Anterior cingulate cortex (tissue), 58 donors: ENCODE results near the gene CDK3.

Experiments
- DNase-seq, 58 donors: peaks; one replicate each; lab custom pipeline; 2025; lab: John Stamatoyannopoulos, UW

CDK3 gene

GRCh38 chr17:76013377-76013932 lies 12.8 kb downstream of the CDK3 start:
- DNase-seq, result no peak

- peak in 39 of 58 donors; percentile 5 to 59 (median 21) for DNase-seq
Observed at GRCh38 chr17:76014100-76014924, 13.7 kb downstream of the CDK3 start.

GRCh38 chr17:76014925-76015261 lies 14.2 kb downstream of the CDK3 start:
- no peak for DNase-seq

DNA sequence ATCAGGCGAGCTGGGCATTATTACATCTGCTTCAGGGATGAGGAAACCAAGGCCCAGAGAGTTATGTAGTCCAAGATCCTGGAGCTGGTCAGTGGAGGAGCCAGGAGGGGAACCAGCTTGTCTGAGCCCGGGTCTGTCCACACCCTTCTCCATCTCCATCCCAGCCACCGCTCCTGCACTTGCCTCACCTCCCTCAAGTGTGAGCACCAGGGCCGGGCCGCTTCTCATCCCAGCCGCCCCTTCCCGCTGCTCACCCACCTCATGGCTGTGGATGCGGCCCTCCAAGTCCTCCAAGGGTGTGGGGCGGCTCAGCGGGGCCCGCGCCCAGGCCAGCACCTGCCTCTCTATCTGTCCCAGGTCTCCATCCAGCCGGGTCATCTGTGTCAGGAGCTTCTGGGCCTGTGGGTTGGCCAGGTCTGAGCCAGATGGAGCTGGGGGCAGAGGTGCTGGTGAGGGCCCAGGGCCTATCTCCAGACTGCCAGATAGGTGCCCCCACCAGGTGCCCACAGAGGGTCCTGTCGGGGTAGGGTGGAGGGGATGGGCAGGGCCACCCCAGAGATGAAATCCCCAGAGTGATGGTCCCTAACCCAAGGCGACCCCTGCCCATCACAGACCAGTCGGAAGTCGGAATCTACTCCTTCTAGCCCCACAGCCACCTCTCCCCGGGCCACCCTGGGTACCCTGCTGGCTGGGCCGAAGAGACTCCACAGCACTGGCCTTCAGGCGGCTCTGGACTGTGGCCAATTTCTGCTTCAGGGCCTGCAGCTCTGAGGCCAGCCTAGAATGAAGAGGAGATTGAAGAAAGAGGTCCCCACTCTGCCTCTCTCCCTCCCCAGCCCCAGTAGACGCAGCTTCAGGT lies 17.1 kb downstream of the CDK3 start:
- DNase-seq, result no peak

DNA sequence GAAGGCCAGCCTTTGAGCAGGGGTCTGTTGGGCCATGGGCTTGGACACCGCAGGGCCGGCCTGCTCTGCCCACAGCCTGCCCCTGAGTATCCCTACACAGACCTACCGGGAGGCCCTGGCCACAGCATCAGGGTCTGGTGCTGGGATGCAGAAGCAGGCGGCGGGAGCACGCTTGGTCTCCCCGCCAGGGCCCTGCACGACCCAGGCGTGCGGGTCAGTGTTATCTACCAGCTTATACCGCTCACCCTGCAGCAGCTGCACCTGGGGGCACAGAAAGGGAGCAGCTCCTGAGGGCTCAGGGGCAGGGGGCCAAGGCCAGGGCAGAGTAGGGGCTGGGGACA lies 17.7 kb downstream of the CDK3 start:
- no peak for DNase-seq

GRCh38 chr17:76018801-76019200 lies 18.1 kb downstream of the CDK3 start:
- no peak for DNase-seq

DNA sequence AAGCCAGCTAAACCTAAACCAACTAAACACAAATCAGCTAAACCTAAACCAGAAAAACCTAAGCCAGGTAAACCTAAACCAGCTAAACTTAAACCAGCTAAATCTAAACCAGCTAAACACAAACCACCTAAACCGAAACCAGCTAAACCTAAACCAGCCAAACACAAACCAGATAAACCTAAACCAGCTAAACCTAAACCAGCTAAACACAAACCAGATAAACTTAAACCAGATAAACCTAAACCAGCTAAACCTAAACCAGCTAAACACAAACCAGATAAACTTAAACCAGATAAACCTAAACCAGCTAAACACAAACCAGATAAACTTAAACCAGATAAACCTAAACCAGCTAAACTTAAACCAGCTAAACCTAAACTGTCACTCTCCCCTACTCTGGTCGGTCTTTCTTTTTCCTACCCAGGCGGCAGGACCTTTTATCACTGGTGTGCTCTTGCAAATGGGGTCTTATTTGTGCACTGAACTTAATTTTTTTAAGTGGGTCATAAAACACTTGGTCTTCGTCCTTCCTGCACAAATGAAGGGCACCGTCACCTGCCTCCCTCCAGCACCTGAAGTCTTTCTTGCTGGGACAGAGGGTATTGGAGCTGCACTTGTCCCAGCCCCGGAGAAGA lies 19.3 kb downstream of the CDK3 start:
- DNase-seq, result no peak

DNA sequence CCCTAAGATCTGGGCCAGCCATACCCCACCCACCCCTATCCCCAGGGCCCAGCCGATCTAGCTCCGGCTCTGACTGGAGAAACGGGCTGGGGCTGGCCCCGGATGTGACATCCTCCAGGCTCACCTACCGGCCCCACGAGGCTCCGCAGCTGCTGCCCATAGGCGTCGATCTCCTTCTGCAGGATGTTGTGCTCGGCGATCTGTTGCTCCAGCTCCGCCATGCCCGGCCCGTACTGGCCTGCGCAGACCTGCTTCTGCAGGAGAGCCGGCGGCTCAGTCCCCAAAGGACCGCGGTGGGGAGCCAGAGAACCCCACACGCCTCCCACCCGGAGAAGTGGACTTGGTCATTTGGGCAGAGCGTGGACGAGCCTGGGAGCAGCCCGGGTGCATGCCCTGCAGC lies 21.6 kb downstream of the CDK3 start:
- DNase-seq, result no peak

DNA sequence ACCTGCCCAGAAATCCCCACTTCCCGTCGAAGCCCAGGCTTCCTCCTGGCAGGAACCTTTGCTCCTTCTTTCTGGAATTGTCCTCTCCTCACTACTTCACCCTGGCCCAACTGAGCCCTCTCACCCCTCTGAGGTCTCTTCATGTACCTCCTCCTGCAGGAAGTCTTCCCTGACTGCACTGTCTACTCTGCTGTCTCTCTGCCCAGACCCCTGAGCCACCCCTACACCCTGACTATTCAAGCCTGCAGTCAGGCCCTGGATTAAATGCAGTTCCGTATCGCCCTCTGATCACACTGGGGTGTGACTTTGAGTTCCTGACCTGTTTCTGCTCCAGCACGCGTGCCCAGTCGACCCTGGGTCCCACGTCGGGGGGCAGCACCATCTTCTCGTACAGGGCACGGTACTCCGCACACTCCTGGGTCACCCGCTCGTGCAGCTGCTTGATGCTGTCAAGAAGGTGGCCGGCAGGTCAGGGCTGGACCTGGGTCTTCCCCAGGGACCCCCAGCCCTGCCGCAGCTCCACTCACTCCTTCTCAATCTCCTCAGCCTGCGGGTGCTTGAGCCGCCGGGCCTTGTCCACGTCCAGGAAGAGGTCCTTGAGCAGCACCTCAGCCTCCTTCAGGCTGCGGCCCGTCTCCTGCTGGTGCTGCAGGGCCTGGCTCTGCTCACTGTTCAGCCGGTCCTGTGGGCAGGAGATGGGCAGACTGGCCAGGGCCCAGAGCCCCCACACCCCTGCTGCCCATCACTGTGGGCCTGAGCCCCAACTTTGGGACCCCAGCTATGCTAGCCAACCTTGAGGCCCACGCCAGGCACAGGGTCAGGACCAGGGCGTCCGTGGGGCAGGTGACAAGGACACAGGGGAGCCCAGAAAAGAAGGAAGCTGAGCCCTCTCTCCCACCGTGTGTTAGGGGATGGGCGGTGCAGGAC lies 22.6 kb downstream of the CDK3 start:
- no peak for DNase-seq

- DNase-seq, result no peak
Observed at GRCh38 chr17:76023900-76024237, 23.2 kb downstream of the CDK3 start.

DNA sequence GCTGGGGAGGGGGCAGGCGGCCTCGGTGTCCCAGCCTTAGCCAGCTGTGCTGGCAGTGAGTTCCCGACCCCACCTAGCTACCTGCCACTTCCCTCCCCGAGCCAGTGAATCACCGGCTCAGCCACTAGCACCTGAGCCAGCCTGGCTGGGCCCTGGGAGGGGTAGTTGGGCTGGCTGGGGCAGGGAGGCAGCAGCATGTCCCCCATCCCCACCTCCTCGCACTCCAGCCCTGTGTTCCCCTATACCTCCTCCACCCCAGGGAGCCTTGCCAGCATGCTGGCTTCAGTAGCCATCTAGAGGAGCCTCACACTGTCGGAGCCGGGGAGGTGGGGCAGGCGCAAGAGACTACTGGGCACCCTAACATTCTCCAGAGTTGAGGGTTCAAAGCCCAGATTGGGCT lies 23.7 kb downstream of the CDK3 start:
- no peak for DNase-seq

- DNase-seq, result no peak
Observed at GRCh38 chr17:76025294-76025693, 24.6 kb downstream of the CDK3 start.

DNA sequence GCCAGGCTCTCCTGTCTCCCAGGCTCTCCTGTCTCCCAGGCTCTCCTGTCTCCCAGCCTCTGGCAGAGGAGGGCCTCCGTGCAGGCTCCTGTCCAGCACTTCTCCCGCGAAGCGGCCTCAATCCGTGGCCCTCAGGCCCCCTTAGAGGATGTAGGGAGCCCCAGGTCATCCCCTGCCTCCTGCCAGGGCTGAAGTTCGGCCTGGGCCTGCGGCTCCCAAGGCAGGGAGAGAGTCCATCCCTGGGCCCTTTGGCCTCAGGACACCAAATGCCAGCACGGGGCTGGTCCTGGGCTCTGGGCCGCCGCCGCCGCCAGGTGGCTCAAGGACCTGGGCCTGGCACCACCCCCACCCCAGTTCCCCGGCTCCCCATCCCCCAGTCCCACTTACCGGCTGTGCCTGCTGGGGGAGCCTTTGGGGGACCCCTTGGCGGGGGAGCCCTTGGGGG lies 26.1 kb downstream of the CDK3 start:
- no peak for DNase-seq

GRCh38 chr17:76027159-76027839 lies 26.6 kb downstream of the CDK3 start, which contains the start of gene EVPL:
TSS of gene EVPL (minus strand) at chr17:76027306. CDS start at chr17:76027198, 108 bp downstream.
- DNase-seq, result no peak

DNA sequence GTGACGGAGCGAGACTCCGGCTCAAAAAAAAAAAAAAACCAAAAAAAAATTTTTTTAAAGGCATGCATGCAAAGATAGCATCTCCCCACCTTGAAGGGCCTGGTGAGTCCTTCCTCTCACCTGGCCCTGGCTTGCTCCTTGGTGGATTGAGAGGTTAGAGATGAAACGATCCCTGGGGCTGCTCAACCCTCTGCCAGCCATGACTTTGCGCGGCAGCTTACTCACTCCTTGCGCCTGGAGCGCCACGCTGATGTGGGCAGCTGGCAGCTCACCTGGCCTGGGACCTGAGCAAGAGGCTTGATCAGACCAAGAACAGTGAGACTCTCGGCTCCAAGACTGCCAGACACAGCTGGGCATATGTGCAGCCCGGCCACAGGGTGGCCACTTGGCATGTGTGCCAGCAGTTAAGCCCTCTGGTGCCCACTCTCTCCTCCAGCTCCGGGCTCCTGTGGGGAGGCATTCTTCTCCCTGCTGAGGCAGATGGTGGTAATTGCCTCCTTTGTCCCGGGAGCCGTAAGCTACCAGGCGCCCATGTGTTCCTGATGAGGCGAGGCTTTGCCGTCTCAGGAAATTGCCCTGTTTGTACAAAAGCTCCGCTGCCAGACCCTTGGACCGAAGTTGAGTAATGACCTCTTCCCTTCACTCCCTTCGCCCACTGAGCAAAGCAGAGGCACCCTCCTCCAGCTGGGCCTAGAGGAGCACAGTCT lies 31.6 kb downstream of the CDK3 start:
- peak in 1 of 58 donors; percentile 9 for DNase-seq

DNA sequence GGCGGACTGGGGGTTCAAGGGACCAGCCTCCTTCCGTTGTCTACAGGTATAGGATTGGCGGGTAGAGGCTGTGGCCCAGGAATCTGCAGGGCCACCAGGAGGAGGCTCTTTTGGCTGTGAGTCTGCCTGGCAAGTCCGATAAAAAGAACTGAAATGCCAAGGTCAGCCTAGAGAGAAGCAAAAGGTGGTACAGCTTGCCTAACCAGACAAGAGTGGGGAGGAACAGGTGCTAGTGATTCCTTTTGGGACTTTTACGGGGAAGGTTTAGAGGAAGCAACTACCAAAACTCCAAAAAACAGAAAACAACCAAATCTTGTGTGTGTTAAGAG lies 32.1 kb downstream of the CDK3 start:
- DNase-seq, result no peak

- no peak for DNase-seq
Observed at GRCh38 chr17:76033139-76033538, 32.5 kb downstream of the CDK3 start.

DNA sequence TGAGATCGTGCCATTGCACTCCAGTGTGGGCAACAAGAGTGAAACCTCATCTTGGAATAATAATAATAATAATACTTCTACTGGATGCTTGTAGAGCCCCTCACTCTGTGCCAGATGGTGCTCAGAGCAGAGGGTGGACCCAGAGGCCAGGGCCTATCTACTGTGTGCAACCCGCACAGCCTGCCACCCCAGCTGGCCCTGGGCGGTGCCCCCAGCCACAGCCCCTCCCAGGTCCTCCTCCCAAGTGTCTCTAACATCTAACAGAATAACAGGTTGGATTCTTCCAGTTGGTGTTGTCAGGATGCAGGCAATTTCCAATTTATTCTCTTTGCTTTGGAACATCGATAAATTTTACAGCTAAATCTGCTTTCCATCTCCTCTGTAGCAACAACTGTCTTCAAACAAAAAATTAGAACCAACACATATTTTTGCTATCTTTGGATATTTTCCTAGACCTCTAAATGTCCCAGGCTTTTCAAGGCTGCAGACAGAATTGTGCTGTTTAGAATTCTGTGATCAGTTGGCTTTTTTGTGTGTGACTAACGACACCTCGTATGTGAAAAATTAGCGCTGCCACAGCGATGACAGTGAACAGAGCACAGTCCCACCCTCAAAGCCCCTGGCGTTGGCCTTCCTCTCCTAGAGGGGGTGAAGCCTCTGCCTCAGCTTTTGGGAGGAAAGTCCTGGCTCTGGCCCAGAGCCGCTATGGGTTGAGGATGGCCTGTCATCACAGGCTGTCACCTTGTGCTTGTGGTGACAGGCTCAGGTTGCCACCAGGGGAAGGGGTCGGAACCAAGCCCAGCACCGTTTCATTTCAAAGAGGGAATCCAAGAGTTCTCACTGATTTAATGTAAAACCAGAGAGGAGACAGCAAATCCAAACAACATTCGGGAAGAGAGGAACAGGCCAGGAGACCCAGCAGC lies 34.0 kb downstream of the CDK3 start:
- DNase-seq, result no peak
